Subcutaneous adipose tissue (tissue), 4 donors: ENCODE results near the gene NRF1. TPM values are rescaled to one million over a fixed set of nuclear protein-coding genes. Genes with fewer than 3 reads are reported as not detected.

ENCODE experiments used
- CTCF ChIP-seq: fragments of 450-650 bp; IDR thresholded peaks from one replicate; pipeline ENCODE4 v1.5.1; 2016; ENCODE audit warnings: low read depth, mild to moderate bottlenecking, control low read depth, antibody characterized with exemption, moderate library complexity
- total RNA-seq, 4 donors: library from RNA; depleted of rRNA; stranded (reverse); fragments of >200 nt; gene quantifications; one replicate each; pipeline ENCODE4 v1.1.0, GENCODE V29; 2016

Gene NRF1
- total RNA-seq, 4 donors from 2014 or later = 12.8 to 26.7 (median 19.9) TPM

GRCh38 chr7:129671266-129671665 is 59.7 kb downstream of the NRF1 start:
- no peak for TF ChIP-seq CTCF

GRCh38 chr7:129675521-129675920 is 64.0 kb downstream of the NRF1 start:
- no peak for TF ChIP-seq CTCF

GRCh38 chr7:129676017-129676897 is 64.7 kb downstream of the NRF1 start:
- TF ChIP-seq CTCF = no peak

- TF ChIP-seq CTCF = no peak
These were observed 66.3 kb downstream of the NRF1 start for GRCh38 chr7:129677796-129678195.

- no peak for TF ChIP-seq CTCF
These were observed 67.1 kb downstream of the NRF1 start for GRCh38 chr7:129678606-129679005.

GRCh38 chr7:129680400-129680799 is 68.9 kb downstream of the NRF1 start:
- TF ChIP-seq CTCF = no peak

DNA sequence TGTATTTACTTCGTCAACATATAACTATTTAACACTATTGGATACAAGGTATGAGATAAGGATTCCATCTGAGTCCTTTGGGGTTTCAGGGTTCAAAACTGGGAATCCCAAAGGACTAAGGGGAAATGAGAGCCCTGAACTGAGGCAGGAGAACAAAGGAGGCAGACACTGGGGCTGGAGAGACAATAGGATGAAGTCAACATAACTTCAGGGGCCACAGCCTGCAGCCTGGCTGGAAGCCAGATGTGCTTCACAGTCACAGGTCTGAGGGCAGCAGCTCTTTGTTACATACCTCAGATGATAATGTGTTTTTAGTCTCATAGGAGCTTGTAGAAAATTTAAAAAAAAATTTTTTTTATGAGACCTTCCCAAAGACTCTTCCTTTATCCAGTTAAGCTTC is 73.3 kb downstream of the NRF1 start:
- no peak for TF ChIP-seq CTCF
